ENCODE measurements around the gene ATXN7L1.

- TF ChIP-seq CTCF (IDR thresholded peaks at IDR 0.05) (no peak), POLR2A (IDR thresholded peaks at IDR 0.05) (no peak)
Measured at GRCh38 chr7:105756367-105756766, 120.0 kb downstream of the ATXN7L1 start.
